Lower leg skin (tissue), 3 donors: ENCODE results near the gene ERVW-1.
"Not testable (repeated sequence)": the region's sequence is repeated elsewhere in the genome, so short reads cannot be mapped to it uniquely, and the experiment has no call there.

Source experiments
- CTCF ChIP-seq, 3 donors: fragments of 450-650 bp; IDR thresholded peaks; one replicate each; pipeline ENCODE4 v1.5.1; 2016; ENCODE audit warnings: antibody characterized with exemption in 3 of 3, mild to moderate bottlenecking in 3 of 3, moderate library complexity in 2 of 3
- POLR2A ChIP-seq, 2 donors: fragments of 450-650 bp; IDR thresholded peaks; one replicate each; pipeline ENCODE4 v1.6.1; 2016 to 2017; ENCODE audit warnings: antibody characterized with exemption in 2 of 2, mild to moderate bottlenecking in 1 of 2, moderate library complexity in 1 of 2

DNA sequence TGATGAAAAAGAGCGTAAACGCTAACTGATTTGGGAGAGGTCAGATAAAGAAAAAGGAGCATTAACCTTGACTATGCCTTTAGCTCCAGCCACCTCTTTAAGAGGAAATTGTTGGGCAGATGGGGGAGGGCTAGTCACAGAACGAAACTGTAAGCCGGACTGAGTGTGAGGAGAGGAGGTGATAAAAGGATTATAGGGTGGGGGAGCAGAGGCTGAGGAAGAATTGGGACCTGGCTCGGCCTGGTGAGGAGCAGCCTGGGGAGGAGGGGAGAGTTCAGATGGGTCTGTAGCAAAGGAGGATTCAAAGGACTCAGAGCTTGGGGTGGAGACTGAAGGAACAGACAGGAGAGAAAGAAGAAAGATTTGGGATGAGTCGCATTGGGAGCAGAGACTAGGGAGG lies 5.9 kb upstream of the ERVW-1 start:
- TF ChIP-seq CTCF, POLR2A (IDR thresholded peaks at IDR 0.05): not testable (repeated sequence)
